DMS79 (cell line): ENCODE data around the gene PKD2L1.
"Not testable (repeated sequence)": the region's sequence is repeated elsewhere in the genome, so short reads cannot be mapped to it uniquely, and the experiment has no call there.

Source experiments
- DNase-seq: peaks from one replicate; lab custom pipeline; 2025; lab: John Stamatoyannopoulos, UW

The PKD2L1 gene

GRCh38 chr10:100330079-100330478 lies at the start of gene PKD2L1:
TSS of gene PKD2L1 (minus strand) at chr10:100330228. CDS start at chr10:100330103, 125 bp downstream.
- DNase-seq = no peak

GRCh38 chr10:100377830-100378229 lies 47.8 kb upstream of the PKD2L1 start:
- no peak for DNase-seq

DNA sequence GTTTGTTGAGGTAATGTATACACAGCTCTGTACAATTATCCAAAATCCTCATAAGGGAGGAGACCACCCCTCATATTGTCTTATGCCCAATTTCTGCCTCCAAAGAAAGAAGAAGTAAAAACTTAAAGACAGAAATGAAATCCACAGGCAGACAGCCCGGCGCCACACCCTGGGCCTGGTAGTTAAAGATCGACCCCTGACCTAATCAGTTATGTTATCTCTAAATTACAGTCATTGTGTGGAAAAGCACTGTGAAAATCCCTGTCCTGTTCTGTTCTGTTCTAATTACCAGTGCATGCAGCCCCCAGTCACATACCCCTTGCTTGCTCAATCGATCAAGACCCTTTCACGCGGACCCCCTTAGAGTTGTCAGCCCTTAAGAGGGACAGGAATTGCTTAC lies 46.6 kb upstream of the PKD2L1 start:
- DNase-seq = not testable (repeated sequence)

DNA sequence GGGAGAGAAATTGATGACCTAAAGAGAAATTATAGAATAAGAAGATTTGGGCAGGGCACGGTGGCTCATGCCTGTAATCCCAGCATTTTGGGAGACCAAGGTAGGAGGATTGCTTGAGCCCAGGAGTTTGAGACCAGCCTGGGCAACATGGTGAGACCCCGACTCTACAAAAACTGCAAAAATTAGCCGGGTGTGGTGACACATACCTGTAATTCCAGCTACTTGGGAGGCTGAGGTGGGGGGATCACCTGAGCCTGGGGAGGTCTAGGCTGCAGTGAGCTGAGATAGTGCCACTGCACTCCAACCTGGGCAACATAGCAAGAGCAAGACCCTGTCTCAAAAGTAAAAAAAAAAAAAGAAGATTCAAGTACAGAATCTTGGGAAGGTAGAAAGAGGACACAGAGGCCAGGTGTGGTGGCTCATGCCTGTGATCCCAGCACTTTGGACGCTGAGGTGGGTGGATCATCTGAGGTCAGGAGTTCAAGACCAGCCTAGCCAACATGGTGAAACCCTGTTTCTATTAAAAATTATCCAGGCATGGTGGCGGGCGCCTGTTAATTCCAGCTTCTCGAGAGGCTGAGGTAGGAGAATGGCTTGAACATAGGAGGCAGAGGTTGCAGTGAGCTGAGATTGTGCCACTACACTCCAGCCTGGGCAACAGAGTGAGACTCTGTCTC lies 44.8 kb upstream of the PKD2L1 start:
- not testable (repeated sequence) for DNase-seq

DNA sequence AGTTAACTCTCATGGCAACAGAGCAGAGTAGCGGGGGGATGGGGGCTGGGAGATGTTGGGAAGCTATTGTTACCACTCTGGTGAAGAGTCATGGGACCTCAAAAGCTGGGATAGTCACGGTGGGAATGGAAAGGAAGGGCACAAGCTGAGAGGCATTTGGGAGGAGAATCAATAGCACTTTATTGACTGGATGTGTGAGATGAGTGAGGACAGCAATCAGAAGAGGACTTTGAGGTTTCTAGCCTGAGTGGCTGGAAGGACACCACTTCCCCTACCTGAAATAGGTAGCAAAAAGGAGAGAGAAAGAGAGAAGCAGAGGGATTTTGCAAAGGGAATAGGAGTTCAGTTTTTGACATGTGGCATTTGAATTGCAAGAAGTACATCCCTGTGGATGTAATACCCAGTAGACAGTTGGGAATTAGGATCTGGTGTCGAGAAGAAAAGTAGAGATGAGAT lies 44.2 kb upstream of the PKD2L1 start:
- no peak for DNase-seq

GRCh38 chr10:100373298-100374199 lies 43.5 kb upstream of the PKD2L1 start:
- DNase-seq = peak; percentile 90

DNA sequence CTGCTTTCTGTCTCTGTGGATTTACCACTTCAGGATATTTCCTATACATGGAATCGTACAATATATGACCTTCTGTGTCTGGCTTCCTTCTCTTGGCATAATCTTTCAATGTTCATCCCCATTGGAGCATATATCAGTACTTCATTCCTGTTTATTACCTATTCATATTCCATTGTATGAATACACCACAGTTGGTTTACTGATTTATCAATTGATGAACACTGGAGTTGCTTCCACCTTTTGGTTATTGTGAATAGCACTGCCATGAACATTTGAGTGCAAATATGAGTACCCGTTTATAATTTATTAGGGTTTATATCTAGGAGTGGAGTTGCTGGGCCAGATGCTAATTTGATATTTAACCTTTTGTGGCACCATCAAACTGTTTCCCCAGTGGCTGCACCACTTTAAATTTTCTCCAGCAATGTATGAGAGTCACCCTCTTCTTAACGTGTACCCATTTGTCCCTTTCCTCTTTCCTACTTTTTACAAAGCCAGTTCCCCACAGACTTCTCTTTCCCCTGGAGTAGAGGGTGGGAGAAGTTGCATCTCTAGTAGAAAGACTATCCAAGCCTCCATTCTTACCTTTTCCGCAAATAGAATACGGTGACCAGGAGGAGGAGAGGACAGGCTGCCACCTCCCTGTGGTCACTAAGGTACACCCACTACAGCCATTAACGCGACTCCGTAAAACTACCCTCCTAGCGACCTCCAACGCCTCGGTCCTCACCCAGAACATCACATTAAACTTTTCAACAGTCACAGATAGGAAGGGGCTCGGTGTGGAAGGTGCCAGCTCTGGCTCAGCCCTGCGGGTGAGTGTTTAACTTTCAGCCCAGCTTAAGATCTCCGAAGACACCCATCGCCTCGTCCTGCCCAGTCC lies 42.6 kb upstream of the PKD2L1 start:
- no peak for DNase-seq

DNA sequence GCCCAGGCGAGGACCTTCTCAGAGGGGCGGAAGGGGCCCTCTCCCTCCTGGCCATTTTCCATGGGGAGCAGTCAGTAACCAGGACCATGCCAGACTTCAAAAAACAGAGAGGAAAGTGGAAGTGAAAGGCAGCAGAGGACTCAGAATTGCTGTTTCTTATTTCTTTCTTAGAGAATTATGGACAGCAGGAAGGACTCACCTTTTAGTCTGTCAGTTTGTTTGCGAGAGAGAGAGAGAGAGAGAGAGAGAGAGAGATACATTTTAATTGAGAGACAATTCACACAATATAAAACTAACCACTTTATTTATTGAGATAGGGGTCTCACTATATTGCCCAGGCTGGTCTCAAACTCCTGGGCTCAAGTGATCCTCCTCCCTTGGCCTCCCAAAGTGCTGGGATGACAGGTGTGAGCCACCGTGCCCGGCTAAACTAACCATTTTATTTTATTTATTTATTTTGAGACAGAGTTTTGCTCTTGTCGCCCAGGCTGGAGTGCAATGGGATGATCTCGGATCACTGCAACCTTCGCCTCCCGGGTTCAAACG lies 41.5 kb upstream of the PKD2L1 start:
- no peak for DNase-seq

DNA sequence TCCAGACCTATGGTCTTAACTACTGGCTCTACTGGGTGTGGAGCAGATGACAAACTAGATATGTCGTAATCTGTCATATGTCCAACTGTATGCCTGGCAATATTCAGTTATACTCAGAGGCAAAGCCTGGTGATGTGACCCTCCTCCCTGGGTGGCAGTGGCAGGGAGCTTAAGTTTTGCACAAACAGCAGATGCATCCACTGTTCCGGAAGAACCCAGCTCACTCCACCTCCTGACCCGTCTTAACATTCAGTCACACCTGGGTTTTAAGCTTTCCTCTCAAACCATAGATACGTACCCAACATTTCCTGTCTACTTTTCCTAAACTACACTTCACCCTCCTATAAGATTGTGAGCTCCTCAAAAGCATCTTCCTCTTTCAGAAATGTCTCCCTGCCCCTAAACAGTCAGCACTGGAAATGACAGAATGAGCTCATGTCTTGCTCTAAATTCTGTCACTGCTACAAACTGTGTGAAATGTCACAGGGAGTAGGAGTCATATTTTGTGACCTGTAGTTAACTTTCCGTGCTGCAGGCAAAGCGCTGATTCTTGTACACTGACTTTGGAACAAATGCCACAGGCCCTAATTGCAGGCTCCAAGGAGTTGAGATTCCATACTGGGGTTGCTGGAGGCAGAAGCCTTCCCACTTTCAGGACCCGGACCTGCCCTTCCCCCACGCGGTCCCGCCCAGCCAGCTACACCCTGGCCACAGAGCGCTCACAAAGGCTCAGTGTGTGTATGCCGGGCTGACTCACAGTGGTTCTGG lies 40.9 kb upstream of the PKD2L1 start:
- no peak for DNase-seq

- no peak for DNase-seq
Measured at GRCh38 chr10:100368721-100369120, 38.7 kb upstream of the PKD2L1 start.

DNA sequence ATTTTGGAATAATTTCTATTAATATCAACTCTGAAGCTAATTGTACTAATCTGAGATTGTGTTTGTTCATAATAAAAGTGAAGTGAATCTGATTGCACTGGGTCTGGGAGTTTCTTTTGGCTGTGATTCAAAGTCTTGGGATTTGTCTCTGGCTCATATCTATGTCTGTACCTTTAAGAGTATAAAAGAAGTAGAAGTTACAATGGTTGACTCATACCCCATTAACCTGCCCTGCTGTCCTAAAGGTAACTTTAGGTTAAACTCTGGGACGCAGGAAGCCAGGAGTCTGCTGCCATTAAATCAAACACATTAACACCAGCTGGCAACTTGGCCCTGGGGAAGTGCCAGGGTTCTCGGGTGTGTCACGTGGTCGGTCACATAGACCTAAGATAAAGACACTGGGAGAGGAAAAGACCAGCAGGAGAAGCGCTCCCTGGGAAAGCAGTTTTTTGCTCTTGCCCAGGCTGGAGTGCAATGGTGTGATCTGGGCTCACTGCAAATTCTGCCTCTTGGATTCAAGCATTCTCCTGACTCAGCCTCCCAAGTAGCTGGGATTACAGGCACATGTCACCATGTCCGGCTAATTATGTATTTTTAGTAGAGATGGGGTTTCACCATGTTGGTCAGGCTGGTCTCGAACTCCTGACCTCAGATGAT lies 34.8 kb upstream of the PKD2L1 start:
- no peak for DNase-seq

DNA sequence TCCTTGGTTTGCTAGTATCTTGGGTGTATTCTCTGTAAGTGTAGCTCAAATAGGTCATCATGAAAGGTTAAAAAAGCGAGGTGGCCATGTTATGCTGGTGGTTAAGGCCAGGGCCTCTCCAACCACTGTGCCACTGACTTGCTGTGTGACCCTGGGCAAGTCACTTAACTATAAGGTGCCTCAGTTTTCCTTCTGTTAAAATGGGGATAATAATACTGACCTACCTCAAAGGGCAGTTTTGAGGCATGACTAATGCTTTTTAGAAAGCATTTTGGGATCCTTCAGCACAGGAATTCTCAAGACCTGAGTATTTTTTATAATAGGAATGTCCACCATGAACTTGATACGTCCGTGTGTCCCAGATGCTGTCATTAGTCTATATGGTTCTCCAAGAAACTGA lies 34.1 kb upstream of the PKD2L1 start:
- no peak for DNase-seq

- no peak for DNase-seq
Measured at GRCh38 chr10:100362570-100363496, 32.8 kb upstream of the PKD2L1 start.

DNA sequence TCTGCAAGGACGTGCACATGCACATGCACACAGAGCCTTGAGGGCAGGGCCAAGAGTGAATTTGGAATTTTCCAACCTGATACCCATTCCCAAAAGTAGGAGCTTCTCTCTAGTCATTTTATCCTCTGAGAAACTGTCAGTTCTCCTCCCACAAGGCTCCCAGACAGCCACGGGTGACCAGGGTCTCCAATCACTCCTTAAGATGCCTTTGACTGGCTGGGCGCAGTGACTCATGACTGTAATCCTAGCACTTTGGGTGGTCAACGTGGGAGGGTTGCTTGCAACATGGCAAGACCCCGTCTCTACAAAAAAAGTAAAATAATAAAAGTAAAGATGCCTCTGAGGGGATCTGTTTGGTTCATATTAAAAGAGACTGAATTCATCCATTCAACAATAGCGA lies 30.2 kb upstream of the PKD2L1 start:
- no peak for DNase-seq

DNA sequence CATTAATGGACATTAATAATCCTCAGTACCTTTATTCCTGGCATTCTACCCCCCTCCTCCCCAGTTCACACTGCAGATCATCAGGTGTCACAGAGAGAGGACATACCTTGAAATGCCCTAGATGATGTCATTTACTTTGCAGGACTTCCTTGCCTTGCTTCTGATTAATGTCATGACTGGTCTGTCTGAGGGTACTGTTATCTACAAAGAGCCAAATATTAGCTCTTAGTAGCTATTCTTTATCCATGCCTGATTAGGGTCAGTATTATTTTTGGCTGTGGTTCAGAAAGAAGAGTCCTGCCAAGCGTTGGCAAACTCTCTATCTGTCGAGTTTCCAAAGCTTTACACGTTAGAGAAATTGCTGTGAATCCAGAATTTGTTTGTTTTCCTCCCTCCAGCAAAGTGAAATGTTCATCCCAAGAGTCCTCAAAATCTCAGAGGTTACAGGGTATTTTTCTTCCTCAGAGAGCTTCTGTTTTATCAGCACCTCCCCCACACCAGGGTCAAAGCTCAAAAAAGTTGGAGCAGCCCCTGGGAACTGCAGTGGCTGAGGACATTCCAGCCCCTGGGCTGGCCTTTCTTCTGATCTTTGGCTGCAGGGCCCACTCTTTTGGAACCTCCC lies 29.6 kb upstream of the PKD2L1 start:
- DNase-seq = no peak

GRCh38 chr10:100359030-100359432 lies 29.0 kb upstream of the PKD2L1 start:
- no peak for DNase-seq

GRCh38 chr10:100357059-100357858 lies 27.2 kb upstream of the PKD2L1 start:
- DNase-seq = no peak
